Natural killer cell (primary cell): ENCODE results near the gene YARS2. TPM values are rescaled to one million over a fixed set of nuclear protein-coding genes. Genes with fewer than 3 reads are reported as not detected.

ENCODE experiments used
- ATAC-seq, 3 donors: fragments of 150-1000 bp in 2 of 3; fragments of 200-7000 bp in 1 of 3; cut with Tn5 transposase; 1 replicate in 1 of 3; 2 replicates in 2 of 3; pipeline ENCODE4 v1.10.0; 2021; ENCODE audit warnings: mild to moderate bottlenecking in 2 of 3, moderate library complexity in 2 of 3
- DNase-seq, 2 donors: peaks; one replicate each; pipeline versions ENCODE4 v3.0.0 to v3.0.0-alpha.2; 2013 to 2021; ENCODE audit warnings: mixed read lengths in 1 of 2
- H3K27ac ChIP-seq: one replicate; pipeline ENCODE4 v1.5.1; 2013; ENCODE audit warnings: mild to moderate bottlenecking, low read length
- H3K27me3 ChIP-seq: one replicate; pipeline ENCODE4 v1.6.1; 2013; ENCODE audit warnings: low read length; ENCODE audit not compliant: control insufficient read depth, insufficient read depth
- H3K36me3 ChIP-seq: one replicate; pipeline ENCODE4 v1.6.1; 2013; ENCODE audit warnings: low read length; ENCODE audit not compliant: control insufficient read depth, insufficient read depth
- H3K4me1 ChIP-seq: one replicate; pipeline ENCODE4 v1.6.1; 2013; ENCODE audit warnings: low read length; ENCODE audit not compliant: control insufficient read depth, insufficient read depth
- H3K4me3 ChIP-seq: one replicate; pipeline ENCODE4 v1.5.1; 2013; ENCODE audit warnings: low read length
- H3K9me3 ChIP-seq: one replicate; pipeline ENCODE4 v1.6.1; 2013; ENCODE audit warnings: low read length; ENCODE audit not compliant: control insufficient read depth, insufficient read depth
- H3K27ac Mint-ChIP-seq, 2 donors: one replicate each; pipeline ENCODE4 v1.8.0; 2022; ENCODE audit warnings: mild to moderate bottlenecking in 2 of 2, mixed read lengths in 2 of 2, moderate library complexity in 1 of 2
- H3K27me3 Mint-ChIP-seq, 2 donors: one replicate each; pipeline ENCODE4 v1.8.0; 2022; ENCODE audit warnings: low read depth in 2 of 2, mixed read lengths in 2 of 2
- H3K36me3 Mint-ChIP-seq: one replicate; pipeline ENCODE4 v1.8.0; 2022; ENCODE audit warnings: mixed read lengths
- H3K4me1 Mint-ChIP-seq, 2 donors: one replicate each; pipeline ENCODE4 v1.8.0; 2022; ENCODE audit warnings: mixed read lengths in 2 of 2
- H3K4me3 Mint-ChIP-seq: one replicate; pipeline ENCODE4 v1.8.0; 2022; ENCODE audit warnings: mild to moderate bottlenecking, moderate library complexity, mixed read lengths
- H3K9me3 Mint-ChIP-seq, 2 donors: one replicate each; pipeline ENCODE4 v1.8.0; 2022; ENCODE audit warnings: mixed read lengths in 2 of 2
- WGBS: methylation state at CpG from one replicate; pipeline ENCODE4 v1.1.7; 2013; ENCODE audit warnings: missing lambda C conversion rate; ENCODE audit not compliant: insufficient coverage; 5-methylcytosine and 5-hydroxymethylcytosine counted together
- intact Hi-C: fragments of 100-400 bp; cut with micrococcal nuclease; formaldehyde crosslinking; loops from one replicate; pipeline ENCODE4 v1.14.2; 2022
- total RNA-seq, 4 donors: library from RNA; stranded (reverse); fragments of 120-200 nt in 1 of 4; gene quantifications; one replicate each; pipeline versions ENCODE4 v1.2.3 to v1.2.4, GENCODE V29; 2013 to 2022
- TF ChIP-seq, protein P1 (sequence below): fragments of 200-600 bp; IDR thresholded peaks from one replicate; pipeline ENCODE4 v1.8.0; 2022; ENCODE audit warnings: antibody characterized with exemption

Gene YARS2
- total RNA-seq, 3 donors from 2014 or later (not counting 1 experiment from before 2014, with no cell fraction given): 9.2 to 15.9 (median 9.3) TPM

DNA sequence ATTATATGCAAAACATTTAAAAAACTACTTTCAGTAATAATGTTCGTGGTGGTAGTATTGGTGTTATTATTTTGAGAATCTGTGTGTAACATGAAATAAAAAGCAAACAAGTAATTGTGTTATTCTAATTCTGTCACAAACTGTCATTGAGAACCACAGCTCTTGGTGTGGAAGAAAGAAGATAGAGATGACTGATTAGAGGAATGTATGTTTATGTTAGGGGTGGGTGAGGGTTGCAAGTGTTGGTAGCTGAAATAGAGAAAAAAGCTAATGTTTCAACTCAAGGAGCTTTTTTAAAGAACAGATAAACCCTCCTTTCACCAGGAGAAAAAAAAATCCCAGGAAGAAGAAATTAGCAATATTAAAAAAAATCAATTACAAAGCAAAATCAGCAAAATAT is 58.3 kb downstream of the YARS2 start:
- TF ChIP-seq, protein P1, sequence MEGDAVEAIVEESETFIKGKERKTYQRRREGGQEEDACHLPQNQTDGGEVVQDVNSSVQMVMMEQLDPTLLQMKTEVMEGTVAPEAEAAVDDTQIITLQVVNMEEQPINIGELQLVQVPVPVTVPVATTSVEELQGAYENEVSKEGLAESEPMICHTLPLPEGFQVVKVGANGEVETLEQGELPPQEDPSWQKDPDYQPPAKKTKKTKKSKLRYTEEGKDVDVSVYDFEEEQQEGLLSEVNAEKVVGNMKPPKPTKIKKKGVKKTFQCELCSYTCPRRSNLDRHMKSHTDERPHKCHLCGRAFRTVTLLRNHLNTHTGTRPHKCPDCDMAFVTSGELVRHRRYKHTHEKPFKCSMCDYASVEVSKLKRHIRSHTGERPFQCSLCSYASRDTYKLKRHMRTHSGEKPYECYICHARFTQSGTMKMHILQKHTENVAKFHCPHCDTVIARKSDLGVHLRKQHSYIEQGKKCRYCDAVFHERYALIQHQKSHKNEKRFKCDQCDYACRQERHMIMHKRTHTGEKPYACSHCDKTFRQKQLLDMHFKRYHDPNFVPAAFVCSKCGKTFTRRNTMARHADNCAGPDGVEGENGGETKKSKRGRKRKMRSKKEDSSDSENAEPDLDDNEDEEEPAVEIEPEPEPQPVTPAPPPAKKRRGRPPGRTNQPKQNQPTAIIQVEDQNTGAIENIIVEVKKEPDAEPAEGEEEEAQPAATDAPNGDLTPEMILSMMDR: no peak
- Histone ChIP-seq H3K27ac (no peak overlapping the region), H3K4me1 (no peaks in the 10 kb centered on the region), H3K36me3 (no peaks in the 10 kb centered on the region), H3K27me3 (no peaks in the 10 kb centered on the region), H3K4me3 (no peak overlapping the region), H3K9me3 (no peaks in the 10 kb centered on the region)
- H3K27ac Mint-ChIP-seq: no peak overlapping the region
- no peak for ATAC-seq
- H3K4me1 Mint-ChIP-seq: peaks cover 25 to 39% of the 10 kb centered on the region in 2 donors
- 80% methylated on average over 1 of the region's 1 CpG for WGBS
- H3K36me3 Mint-ChIP-seq: no peaks in the 10 kb centered on the region
- no peaks in the 10 kb centered on the region for H3K27me3 Mint-ChIP-seq
- no peak overlapping the region for H3K4me3 Mint-ChIP-seq
- intact Hi-C loops: no loop called here
- no peaks in the 10 kb centered on the region for H3K9me3 Mint-ChIP-seq
- no peak for DNase-seq

Other genes with a start within 250 kb of the YARS2 start
- 10 to 100 TPM; 69.2 to 84.9 (median 81.0) TPM for gene DNM1L, start 76.6 kb downstream of the YARS2 start, total RNA-seq
- 1 to 10 TPM in 1 of 3 donors, under 1 TPM in 2; 0.16 to 1.8 (median 0.52) TPM for gene PKP2, start 140.9 kb upstream of the YARS2 start, total RNA-seq